ENCODE measurements around the gene ARPC3. TPM values are rescaled to one million over a fixed set of nuclear protein-coding genes. Genes with fewer than 3 reads are reported as not detected.
"Not testable (repeated sequence)": the region's sequence is repeated elsewhere in the genome, so short reads cannot be mapped to it uniquely, and the experiment has no call there.

ARPC3 gene
- total RNA-seq, 1 experiment from 2014 or later = 115 TPM

DNA sequence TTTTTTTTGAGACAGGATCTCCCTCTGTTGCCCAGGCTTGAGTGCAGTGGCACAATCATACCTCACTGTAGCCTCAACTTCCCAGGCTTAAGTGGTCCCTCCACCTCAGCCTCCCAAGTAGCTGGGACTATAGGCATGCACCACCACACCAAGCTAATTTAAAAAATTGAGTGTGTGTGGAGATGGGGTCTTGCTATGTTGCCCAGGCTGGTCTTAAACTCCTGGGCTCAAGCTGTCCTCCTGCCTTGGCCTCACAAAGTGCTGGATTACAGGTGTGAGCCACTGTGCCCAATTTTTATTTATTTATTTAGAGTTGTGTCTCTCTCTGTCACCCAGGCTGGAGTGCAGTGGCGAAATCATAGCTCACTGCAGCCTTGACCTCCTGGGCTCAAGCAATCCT lies 29.5 kb downstream of the ARPC3 start:
- H3K4me1 ChIP-seq (ENCODE audit: control insufficient read depth in 1 of 2, insufficient read depth in 2 of 2, low read length in 2 of 2); DNase-seq (ENCODE audit: low read depth, low spot score); BruUV-seq (replicated peaks); H3K9ac ChIP-seq (ENCODE audit: low read length); H3K36me3 ChIP-seq (ENCODE audit: control insufficient read depth in 1 of 2, insufficient read depth in 2 of 2, low read length in 2 of 2); ATAC-seq; H3K27me3 ChIP-seq (ENCODE audit: insufficient read depth, low read length); RAD21 ChIA-PET (ENCODE audit: low non-redundant PET in 1 of 2, low total read pairs in 2 of 2, uncharacterized antibody in 2 of 2, unreplicated experiment in 2 of 2); H2AFZ ChIP-seq (ENCODE audit: low read depth, low read length, poor library complexity, severe bottlenecking); H3K4me2 ChIP-seq (ENCODE audit: low read length); H3K9me2 ChIP-seq (ENCODE audit: insufficient read depth); H3K79me2 ChIP-seq (ENCODE audit: insufficient read depth, low read length); intact Hi-C loops (cut with micrococcal nuclease); H4K20me1 ChIP-seq (ENCODE audit: insufficient read depth); H3K4me3 ChIP-seq (replicated peaks in 1 of 2; ENCODE audit: low read depth in 1 of 2, low read length in 2 of 2); H3K9me3 ChIP-seq (ENCODE audit: control insufficient read depth in 1 of 2, insufficient read depth in 1 of 2, low read depth in 1 of 2, low read length in 2 of 2); H3K27ac ChIP-seq (ENCODE audit: low read depth, low read length): not testable (repeated sequence)
- CTCF ChIA-PET = interaction anchor here (0.6 to 2.3 kb wide), 4 partner anchors 11 to 1980 kb away, joined by 3 to 9 read pairs (median 4); partner anchors contain the start of gene ARPC3
- POLR2A ChIA-PET = interaction anchor here (1.6 kb wide), 1 partner anchor 11 kb away, joined by 6 read pairs; no protein-coding TSS in a partner anchor

DNA sequence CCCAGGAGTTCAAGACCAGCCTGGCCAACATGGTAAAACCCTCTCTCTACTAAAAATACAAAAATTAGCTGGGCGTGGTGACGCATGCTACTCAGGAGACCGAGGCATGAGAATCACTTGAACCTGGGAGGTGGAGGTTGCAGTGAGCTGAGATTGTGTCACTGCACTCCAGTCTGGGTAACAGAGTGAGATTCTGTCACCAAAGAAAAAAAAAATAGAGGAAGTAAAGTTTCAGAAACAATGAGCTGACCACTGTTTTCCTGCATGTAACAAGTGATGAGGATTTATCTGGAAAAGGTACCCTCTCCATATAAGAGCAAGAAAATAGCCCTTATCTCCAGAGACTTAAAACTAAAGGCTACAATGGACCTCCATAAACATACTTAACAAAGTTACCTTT lies 33.0 kb downstream of the ARPC3 start:
- ATAC-seq; H3K79me2 ChIP-seq (ENCODE audit: insufficient read depth, low read length); BruUV-seq (replicated peaks); POLR2A ChIA-PET; intact Hi-C loops (cut with micrococcal nuclease); RAD21 ChIA-PET (ENCODE audit: low non-redundant PET in 1 of 2, low total read pairs in 2 of 2, uncharacterized antibody in 2 of 2, unreplicated experiment in 2 of 2); H3K4me1 ChIP-seq (ENCODE audit: control insufficient read depth in 1 of 2, insufficient read depth in 2 of 2, low read length in 2 of 2); H3K9me3 ChIP-seq (ENCODE audit: control insufficient read depth in 1 of 2, insufficient read depth in 1 of 2, low read depth in 1 of 2, low read length in 2 of 2); H3K9me2 ChIP-seq (ENCODE audit: insufficient read depth); H3K27me3 ChIP-seq (ENCODE audit: insufficient read depth, low read length); H3K4me3 ChIP-seq (replicated peaks in 1 of 2; ENCODE audit: low read depth in 1 of 2, low read length in 2 of 2); H3K36me3 ChIP-seq (ENCODE audit: control insufficient read depth in 1 of 2, insufficient read depth in 2 of 2, low read length in 2 of 2); H2AFZ ChIP-seq (ENCODE audit: low read depth, low read length, poor library complexity, severe bottlenecking); H3K27ac ChIP-seq (ENCODE audit: low read depth, low read length); H3K9ac ChIP-seq (ENCODE audit: low read length); DNase-seq (ENCODE audit: low read depth, low spot score); H3K4me2 ChIP-seq (ENCODE audit: low read length); H4K20me1 ChIP-seq (ENCODE audit: insufficient read depth): not testable (repeated sequence)
- CTCF ChIA-PET = interaction anchor here (0.6 to 1.2 kb wide), 2 partner anchors 14 kb away, joined by 4 to 7 read pairs; no protein-coding TSS in a partner anchor

DNA sequence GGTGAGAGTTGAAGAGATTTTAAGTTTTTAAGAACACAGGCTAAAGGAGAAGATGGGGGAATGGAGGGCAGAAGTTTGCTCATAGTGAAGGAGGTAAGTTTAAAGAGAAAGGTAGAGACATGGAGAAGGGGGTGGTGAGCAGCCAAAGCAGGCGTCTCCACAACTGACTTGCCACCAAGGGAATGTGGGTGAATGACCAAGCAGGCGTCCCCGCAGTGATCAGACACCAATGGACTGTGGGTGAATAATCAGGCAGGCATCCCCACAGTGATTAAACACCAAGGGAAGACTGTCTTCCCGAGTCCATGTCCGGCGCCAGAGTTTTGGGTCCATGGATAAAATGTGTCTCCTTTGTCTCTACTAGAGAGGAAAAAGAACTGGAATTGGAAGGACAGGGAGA lies 40.1 kb downstream of the ARPC3 start:
- DNase-seq (ENCODE audit: low read depth, low spot score); H3K4me1 ChIP-seq (ENCODE audit: control insufficient read depth in 1 of 2, insufficient read depth in 2 of 2, low read length in 2 of 2); H3K4me3 ChIP-seq (replicated peaks in 1 of 2; ENCODE audit: low read depth in 1 of 2, low read length in 2 of 2); BruUV-seq (replicated peaks); H3K27me3 ChIP-seq (ENCODE audit: insufficient read depth, low read length); intact Hi-C loops (cut with micrococcal nuclease); RAD21 ChIA-PET (ENCODE audit: low non-redundant PET in 1 of 2, low total read pairs in 2 of 2, uncharacterized antibody in 2 of 2, unreplicated experiment in 2 of 2); H3K9me2 ChIP-seq (ENCODE audit: insufficient read depth); H3K9ac ChIP-seq (ENCODE audit: low read length); H3K36me3 ChIP-seq (ENCODE audit: control insufficient read depth in 1 of 2, insufficient read depth in 2 of 2, low read length in 2 of 2); H3K27ac ChIP-seq (ENCODE audit: low read depth, low read length); H3K9me3 ChIP-seq (ENCODE audit: control insufficient read depth in 1 of 2, insufficient read depth in 1 of 2, low read depth in 1 of 2, low read length in 2 of 2); H3K4me2 ChIP-seq (ENCODE audit: low read length); H3K79me2 ChIP-seq (ENCODE audit: insufficient read depth, low read length); CTCF ChIA-PET; H4K20me1 ChIP-seq (ENCODE audit: insufficient read depth); ATAC-seq; H2AFZ ChIP-seq (ENCODE audit: low read depth, low read length, poor library complexity, severe bottlenecking); POLR2A ChIA-PET: not testable (repeated sequence)

DNA sequence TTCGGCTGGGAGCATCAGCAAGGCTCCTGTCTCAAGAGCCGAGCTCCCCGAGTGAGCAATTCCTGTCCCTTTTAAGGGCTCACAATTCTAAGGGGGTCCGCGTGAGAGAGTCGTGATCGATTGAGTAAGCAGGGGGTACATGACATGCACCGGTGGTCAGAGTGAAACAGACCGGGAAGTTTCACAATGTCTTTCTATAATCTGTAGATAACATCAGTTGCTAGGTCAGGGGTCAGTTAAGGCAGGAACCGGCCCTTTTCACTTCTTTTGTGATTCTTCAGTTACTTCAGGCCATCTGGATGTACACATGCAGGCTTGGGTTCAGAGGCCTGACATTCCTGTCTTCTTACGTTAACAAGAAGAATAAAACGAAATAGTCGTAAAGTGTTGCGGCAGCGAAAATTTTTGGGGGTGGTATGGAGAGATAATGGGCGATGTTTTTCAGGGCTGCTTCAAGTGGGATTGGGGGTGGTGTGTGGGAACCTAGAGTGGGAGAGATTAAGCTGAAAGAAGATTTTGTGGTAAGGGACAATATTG lies 44.9 kb downstream of the ARPC3 start:
- H4K20me1 ChIP-seq (ENCODE audit: insufficient read depth); POLR2A ChIA-PET; H3K9me3 ChIP-seq (ENCODE audit: control insufficient read depth in 1 of 2, insufficient read depth in 1 of 2, low read depth in 1 of 2, low read length in 2 of 2); ATAC-seq; H3K9ac ChIP-seq (ENCODE audit: low read length); DNase-seq (ENCODE audit: low read depth, low spot score); H3K9me2 ChIP-seq (ENCODE audit: insufficient read depth); BruUV-seq (replicated peaks); H3K4me2 ChIP-seq (ENCODE audit: low read length); H3K27ac ChIP-seq (ENCODE audit: low read depth, low read length); H2AFZ ChIP-seq (ENCODE audit: low read depth, low read length, poor library complexity, severe bottlenecking); intact Hi-C loops (cut with micrococcal nuclease); H3K4me3 ChIP-seq (replicated peaks in 1 of 2; ENCODE audit: low read depth in 1 of 2, low read length in 2 of 2); H3K27me3 ChIP-seq (ENCODE audit: insufficient read depth, low read length): not testable (repeated sequence)
- CTCF ChIA-PET = interaction anchor here (1.2 kb wide), 1 partner anchor 26 kb away, joined by 5 read pairs; no protein-coding TSS in a partner anchor
- Histone ChIP-seq H3K79me2 (ENCODE audit: insufficient read depth, low read length) (peaks cover 36% of the 10 kb centered on the region), H3K4me1 (ENCODE audit: control insufficient read depth in 1 of 2, insufficient read depth in 2 of 2, low read length in 2 of 2) (peaks cover 6 to 19% of the 10 kb centered on the region in 2 experiments), H3K36me3 (ENCODE audit: control insufficient read depth in 1 of 2, insufficient read depth in 2 of 2, low read length in 2 of 2) (peaks cover 5 to 10% of the 10 kb centered on the region in 2 experiments; a peak in 3 of 4 replicates)
- RAD21 ChIA-PET (ENCODE audit: low non-redundant PET in 1 of 2, low total read pairs in 2 of 2, uncharacterized antibody in 2 of 2, unreplicated experiment in 2 of 2) = interaction anchor here in 1 of 2 experiments (0.6 kb wide), 1 partner anchor 498 kb away, joined by 14 read pairs; no protein-coding TSS in a partner anchor
